ENCODE results near the gene ISCA2. TPM values are rescaled to one million over a fixed set of nuclear protein-coding genes. Genes with fewer than 3 reads are reported as not detected.

Gene ISCA2
- total and polyA plus RNA-seq, 2 donors (not counting 3 experiments of a cell fraction or from before 2014, with no cell fraction given): 22.6 to 25.7 TPM

- Histone ChIP-seq H3K4me1 (ENCODE audit: control insufficient read depth, extremely low read depth, insufficient read depth, low read length) (no peaks in the 10 kb centered on the region), H3K9me1 (replicated peaks; ENCODE audit: control insufficient read depth, extremely low read depth, insufficient read depth, low read length) (no peaks in the 10 kb centered on the region), H4K20me1 (replicated peaks; ENCODE audit: control insufficient read depth, extremely low read depth, insufficient read depth, low read length) (no peaks in the 10 kb centered on the region), H3K4me2 (ENCODE audit: insufficient read depth, low read length) (no peak overlapping the region), H3K27ac (ENCODE audit: insufficient read depth, low read depth, low read length) (no peak overlapping the region), H2AFZ (ENCODE audit: low read depth, low read length) (no peak overlapping the region), H3K4me3 (replicated peaks in 1 of 3; ENCODE audit: insufficient read depth in 1 of 3, low read depth in 1 of 3, low read length in 3 of 3) (no peak overlapping the region), H3K36me3 (ENCODE audit: control insufficient read depth in 2 of 2, extremely low read depth in 1 of 2, insufficient read depth in 2 of 2, low read length in 2 of 2) (peaks cover 14 to 53% of the 10 kb centered on the region in 2 experiments), H3K9ac (replicated peaks; ENCODE audit: extremely low read depth, insufficient read depth, low read length) (no peak overlapping the region), H3K27me3 (ENCODE audit: control insufficient read depth in 2 of 2, insufficient read depth in 2 of 2, low read length in 2 of 2) (no peaks in the 10 kb centered on the region), H3K9me3 (replicated peaks; ENCODE audit: control insufficient read depth, insufficient read depth, low read length) (no peaks in the 10 kb centered on the region), H3K79me2 (ENCODE audit: control insufficient read depth, insufficient read depth, low read length) (no peaks in the 10 kb centered on the region)
- TF ChIP-seq EZH2 (IDR thresholded peaks at IDR 0.05; ENCODE audit: borderline replicate concordance, low read depth, low read length, severe bottlenecking) (no peak), GATA2 (IDR thresholded peaks at IDR 0.05; ENCODE audit: insufficient read depth, insufficient read length, low read depth, low read length) (no peak)
- TF ChIP-seq, protein P1, sequence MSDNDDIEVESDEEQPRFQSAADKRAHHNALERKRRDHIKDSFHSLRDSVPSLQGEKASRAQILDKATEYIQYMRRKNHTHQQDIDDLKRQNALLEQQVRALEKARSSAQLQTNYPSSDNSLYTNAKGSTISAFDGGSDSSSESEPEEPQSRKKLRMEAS (IDR thresholded peaks at IDR 0.05; ENCODE audit: insufficient read depth, insufficient read length): no peak
- no TSS peak for BruUV-seq (replicated peaks)
- dilution Hi-C loops (cut with MboI; ENCODE audit: extremely low pct_ligation_motif_present, low sequenced_read_pairs) (no loop called here), intact Hi-C loops (cut with micrococcal nuclease) (no loop called here)
- ChIA-PET POLR2A (no interaction called here), CTCF (no interaction called here)
- FAIRE-seq: no peak
- DNase-seq (ENCODE audit: low read depth, low spot score): no peak
Measured at GRCh38 chr14:74532246-74532645, 38.7 kb downstream of the ISCA2 start.

DNA sequence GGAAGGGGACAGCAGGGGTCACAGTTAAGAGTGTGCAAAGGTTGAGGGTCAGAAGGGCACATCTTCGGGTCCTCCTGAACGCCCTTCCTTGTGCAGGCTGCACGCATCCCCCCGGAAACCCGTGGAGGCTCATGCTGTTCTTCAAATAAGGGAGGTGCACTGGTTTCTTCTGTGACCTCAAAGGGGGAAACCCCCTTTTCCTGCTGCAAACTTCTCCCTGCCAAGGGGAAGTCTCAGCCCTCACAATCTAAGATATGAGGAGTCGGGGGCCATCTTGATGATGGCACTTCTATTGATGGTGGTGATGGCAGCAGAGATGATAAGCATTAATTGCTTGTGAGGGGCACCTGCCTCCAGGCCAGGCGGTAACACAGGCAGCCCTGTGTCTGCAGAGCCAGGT is 40.0 kb downstream of the ISCA2 start:
- DNase-seq (ENCODE audit: low read depth, low spot score) (no peak), FAIRE-seq (no peak)
- no peak overlapping the region for H3K27ac ChIP-seq (ENCODE audit: insufficient read depth, low read depth, low read length)
- no peaks in the 10 kb centered on the region for H4K20me1 ChIP-seq (replicated peaks; ENCODE audit: control insufficient read depth, extremely low read depth, insufficient read depth, low read length)
- H3K79me2 ChIP-seq (ENCODE audit: control insufficient read depth, insufficient read depth, low read length): no peaks in the 10 kb centered on the region
- no peaks in the 10 kb centered on the region for H3K27me3 ChIP-seq (ENCODE audit: control insufficient read depth in 2 of 2, insufficient read depth in 2 of 2, low read length in 2 of 2)
- intact Hi-C loops (cut with micrococcal nuclease) (no loop called here), dilution Hi-C loops (cut with MboI; ENCODE audit: extremely low pct_ligation_motif_present, low sequenced_read_pairs) (no loop called here)
- no TSS peak for BruUV-seq (replicated peaks)
- H3K4me3 ChIP-seq (replicated peaks in 1 of 3; ENCODE audit: insufficient read depth in 1 of 3, low read depth in 1 of 3, low read length in 3 of 3): no peak overlapping the region
- peaks cover 18 to 46% of the 10 kb centered on the region in 2 experiments for H3K36me3 ChIP-seq (ENCODE audit: control insufficient read depth in 2 of 2, extremely low read depth in 1 of 2, insufficient read depth in 2 of 2, low read length in 2 of 2)
- no peak overlapping the region for H2AFZ ChIP-seq (ENCODE audit: low read depth, low read length)
- H3K4me1 ChIP-seq (ENCODE audit: control insufficient read depth, extremely low read depth, insufficient read depth, low read length): no peaks in the 10 kb centered on the region
- ChIA-PET CTCF (no interaction called here), POLR2A (no interaction called here)
- TF ChIP-seq, protein P2, sequence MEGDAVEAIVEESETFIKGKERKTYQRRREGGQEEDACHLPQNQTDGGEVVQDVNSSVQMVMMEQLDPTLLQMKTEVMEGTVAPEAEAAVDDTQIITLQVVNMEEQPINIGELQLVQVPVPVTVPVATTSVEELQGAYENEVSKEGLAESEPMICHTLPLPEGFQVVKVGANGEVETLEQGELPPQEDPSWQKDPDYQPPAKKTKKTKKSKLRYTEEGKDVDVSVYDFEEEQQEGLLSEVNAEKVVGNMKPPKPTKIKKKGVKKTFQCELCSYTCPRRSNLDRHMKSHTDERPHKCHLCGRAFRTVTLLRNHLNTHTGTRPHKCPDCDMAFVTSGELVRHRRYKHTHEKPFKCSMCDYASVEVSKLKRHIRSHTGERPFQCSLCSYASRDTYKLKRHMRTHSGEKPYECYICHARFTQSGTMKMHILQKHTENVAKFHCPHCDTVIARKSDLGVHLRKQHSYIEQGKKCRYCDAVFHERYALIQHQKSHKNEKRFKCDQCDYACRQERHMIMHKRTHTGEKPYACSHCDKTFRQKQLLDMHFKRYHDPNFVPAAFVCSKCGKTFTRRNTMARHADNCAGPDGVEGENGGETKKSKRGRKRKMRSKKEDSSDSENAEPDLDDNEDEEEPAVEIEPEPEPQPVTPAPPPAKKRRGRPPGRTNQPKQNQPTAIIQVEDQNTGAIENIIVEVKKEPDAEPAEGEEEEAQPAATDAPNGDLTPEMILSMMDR (IDR thresholded peaks at IDR 0.05; ENCODE audit: extremely low read depth in 1 of 2, insufficient read depth in 1 of 2, low read depth in 1 of 2, low read length in 2 of 2): no peak
- TF ChIP-seq POLR2A (IDR thresholded peaks at IDR 0.05; ENCODE audit: low read depth, low read length): no peak
- TF ChIP-seq EZH2 (IDR thresholded peaks at IDR 0.05; ENCODE audit: borderline replicate concordance, low read depth, low read length, severe bottlenecking): no peak
- TF ChIP-seq, protein P1 (IDR thresholded peaks at IDR 0.05; ENCODE audit: insufficient read depth, insufficient read length): no peak
- H3K9ac ChIP-seq (replicated peaks; ENCODE audit: extremely low read depth, insufficient read depth, low read length): no peak overlapping the region
- H3K9me1 ChIP-seq (replicated peaks; ENCODE audit: control insufficient read depth, extremely low read depth, insufficient read depth, low read length): no peaks in the 10 kb centered on the region
- no peak overlapping the region for H3K4me2 ChIP-seq (ENCODE audit: insufficient read depth, low read length)
- H3K9me3 ChIP-seq (replicated peaks; ENCODE audit: control insufficient read depth, insufficient read depth, low read length): no peaks in the 10 kb centered on the region
